ENCODE data around the gene HMBS.
"Not testable (repeated sequence)": the region's sequence is repeated elsewhere in the genome, so short reads cannot be mapped to it uniquely, and the experiment has no call there.

Gene HMBS

GRCh38 chr11:119101759-119102423, 17.2 kb downstream of the HMBS start, which contains the start of gene DPAGT1:
DPAGT1 (minus strand) TSS chr11:119101853; CDS start chr11:119101655, 198 bp downstream.
- no peak for TF ChIP-seq CTCF (conservative IDR thresholded peaks at IDR 0.05; ENCODE audit: control insufficient read depth, insufficient read depth, low read depth, low read length)
- DNase-seq (ENCODE audit: low read depth) = peak; percentile 97
- peak within 1 kb of the TSS; percentile 89 for H3K4me3 ChIP-seq (ENCODE audit: control insufficient read depth, low read depth, low read length)

- DNase-seq (ENCODE audit: low read depth) = not testable (repeated sequence)
- peak overlapping the region; percentile 89 for H3K4me3 ChIP-seq (ENCODE audit: control insufficient read depth, low read depth, low read length)
Observed at GRCh38 chr11:119103161-119103664, 18.5 kb downstream of the HMBS start.

GRCh38 chr11:119103793-119104192, 19.1 kb downstream of the HMBS start:
- no peak for TF ChIP-seq CTCF (conservative IDR thresholded peaks at IDR 0.05; ENCODE audit: control insufficient read depth, insufficient read depth, low read depth, low read length)
- no peak overlapping the region for H3K4me3 ChIP-seq (ENCODE audit: control insufficient read depth, low read depth, low read length)
- no peak for DNase-seq (ENCODE audit: low read depth)

GRCh38 chr11:119106564-119107537, 22.2 kb downstream of the HMBS start, which contains the start of gene C2CD2L:
C2CD2L (plus strand) TSS chr11:119107344; CDS start chr11:119107742, 398 bp downstream.
- no peak for TF ChIP-seq CTCF (conservative IDR thresholded peaks at IDR 0.05; ENCODE audit: control insufficient read depth, insufficient read depth, low read depth, low read length)
- H3K4me3 ChIP-seq (ENCODE audit: control insufficient read depth, low read depth, low read length) = peak within 1 kb of the TSS; percentile 67
- peak; percentile 86 for DNase-seq (ENCODE audit: low read depth)

- no peak for DNase-seq (ENCODE audit: low read depth)
- H3K4me3 ChIP-seq (ENCODE audit: control insufficient read depth, low read depth, low read length) = peak overlapping the region; percentile 67
- TF ChIP-seq CTCF (conservative IDR thresholded peaks at IDR 0.05; ENCODE audit: control insufficient read depth, insufficient read depth, low read depth, low read length) = no peak
Observed at GRCh38 chr11:119107538-119108145, 23.0 kb downstream of the HMBS start.

- H3K4me3 ChIP-seq (ENCODE audit: control insufficient read depth, low read depth, low read length) = peak overlapping the region; percentile 67
- DNase-seq (ENCODE audit: low read depth) = peak; percentile 14
- TF ChIP-seq CTCF (conservative IDR thresholded peaks at IDR 0.05; ENCODE audit: control insufficient read depth, insufficient read depth, low read depth, low read length) = no peak
Observed at GRCh38 chr11:119108146-119108856, 23.6 kb downstream of the HMBS start.
